ENCODE measurements around the gene STXBP2. TPM values are rescaled to one million over a fixed set of nuclear protein-coding genes. Genes with fewer than 3 reads are reported as not detected.

Gene STXBP2
- total and polyA plus RNA-seq, 9 of the 15 experiments (the other 6 are each of a cell fraction or from before 2014, with no cell fraction given) = 2.5 to 163 (median 71.3) TPM

GRCh38 chr19:7646426-7646700, 9.5 kb downstream of the STXBP2 start:
- H3K9me3 ChIP-seq (replicated peaks; ENCODE audit: control insufficient read depth, insufficient read depth, low read depth, low read length) = no peaks in the 10 kb centered on the region
- H3K9ac ChIP-seq (ENCODE audit: insufficient read depth in 1 of 2, low read depth in 2 of 2, low read length in 2 of 2) = peak overlapping the region in 1 of 2 experiments; percentile 45; a peak in 1 of 4 replicates
- H3K79me2 ChIP-seq (ENCODE audit: control insufficient read depth, insufficient read depth, low read length) = no peaks in the 10 kb centered on the region
- peaks cover 0 to 53% of the 10 kb centered on the region in 2 experiments; a peak in 4 of 5 replicates for H3K4me1 ChIP-seq (replicated peaks in 1 of 2; ENCODE audit: control insufficient read depth in 2 of 2, insufficient read depth in 2 of 2, low read length in 2 of 2)
- intact Hi-C loops (cut with micrococcal nuclease) = no loop called here
- DNase-seq (ENCODE audit: extremely low read depth in 1 of 4, low spot score in 3 of 4) (no peak), ATAC-seq (no peak), FAIRE-seq (no peak)
- H3K27me3 ChIP-seq (ENCODE audit: control insufficient read depth in 2 of 2, insufficient read depth in 2 of 2, low read length in 2 of 2) = no peaks in the 10 kb centered on the region
- H4K20me1 ChIP-seq (replicated peaks; ENCODE audit: control insufficient read depth, insufficient read depth, low read length) = peaks cover 7% of the 10 kb centered on the region
- ChIA-PET POLR2A (no interaction called here), CTCF (ENCODE audit: low intra/inter-chr PET ratio) (no interaction called here)
- H3K4me2 ChIP-seq (ENCODE audit: insufficient read depth, low read length) = no peak overlapping the region
- H3K9me1 ChIP-seq (ENCODE audit: control insufficient read depth, insufficient read depth, low read length) = no peaks in the 10 kb centered on the region
- in situ Hi-C loops (cut with MboI) = no loop called here
- TF ChIP-seq POLR2G (IDR thresholded peaks at IDR 0.05; ENCODE audit: low read depth, low read length) (peak; percentile 12; the same call in 1 of the 2 replicates), HDAC6 (IDR thresholded peaks at IDR 0.05; ENCODE audit: low read depth, low read length) (no peak), RBFOX2 (IDR thresholded peaks at IDR 0.05; ENCODE audit: low read depth, low read length) (peak; percentile 27; the same call in 1 of the 2 replicates), POLR2H (tag; IDR thresholded peaks at IDR 0.05; ENCODE audit: low read depth) (no peak)
- WGBS (ENCODE audit: insufficient coverage, low coverage, missing lambda C conversion rate) = 93% methylated on average over 7 of the region's 8 CpGs
- BruUV-seq (replicated peaks) = no TSS peak
- H3K36me3 ChIP-seq (ENCODE audit: control insufficient read depth, insufficient read depth, low read length) = peaks cover 47% of the 10 kb centered on the region; the same call in 2 of the 3 replicates
- no peak overlapping the region for H3K4me3 ChIP-seq
- no peak overlapping the region for H2AFZ ChIP-seq (ENCODE audit: low read depth, low read length)
- no peak overlapping the region for H3K27ac ChIP-seq (ENCODE audit: extremely low read depth, low read depth, low read length)

GRCh38 chr19:7647156-7647555, 10.2 kb downstream of the STXBP2 start:
- Histone ChIP-seq H3K4me2 (ENCODE audit: insufficient read depth, low read length) (no peak overlapping the region), H3K36me3 (ENCODE audit: control insufficient read depth, insufficient read depth, low read length) (peaks cover 43% of the 10 kb centered on the region; the same call in 2 of the 3 replicates), H3K4me3 (no peak overlapping the region), H3K79me2 (ENCODE audit: control insufficient read depth, insufficient read depth, low read length) (no peaks in the 10 kb centered on the region), H3K9ac (ENCODE audit: insufficient read depth in 1 of 2, low read depth in 2 of 2, low read length in 2 of 2) (no peak overlapping the region), H3K27me3 (ENCODE audit: control insufficient read depth in 2 of 2, insufficient read depth in 2 of 2, low read length in 2 of 2) (no peaks in the 10 kb centered on the region), H3K27ac (ENCODE audit: extremely low read depth, low read depth, low read length) (no peak overlapping the region), H3K4me1 (replicated peaks in 1 of 2; ENCODE audit: control insufficient read depth in 2 of 2, insufficient read depth in 2 of 2, low read length in 2 of 2) (peaks cover 0 to 47% of the 10 kb centered on the region in 2 experiments; a peak in 4 of 5 replicates), H2AFZ (ENCODE audit: low read depth, low read length) (no peak overlapping the region), H3K9me3 (replicated peaks; ENCODE audit: control insufficient read depth, insufficient read depth, low read depth, low read length) (no peaks in the 10 kb centered on the region), H4K20me1 (replicated peaks; ENCODE audit: control insufficient read depth, insufficient read depth, low read length) (peaks cover 7% of the 10 kb centered on the region), H3K9me1 (ENCODE audit: control insufficient read depth, insufficient read depth, low read length) (no peaks in the 10 kb centered on the region)
- ATAC-seq (no peak), DNase-seq (ENCODE audit: extremely low read depth in 1 of 4, low spot score in 3 of 4) (no peak), FAIRE-seq (no peak)
- TF ChIP-seq POLR2G (IDR thresholded peaks at IDR 0.05; ENCODE audit: low read depth, low read length) (peak; percentile 59), EGR1 (conservative IDR thresholded peaks at IDR 0.05) (0 out of 2 replicates have a peak, but pooled peaks have one; percentile 13), ZFPM2 (CRISPR knock-in tag; IDR thresholded peaks at IDR 0.05) (no peak), HNRNPL (IDR thresholded peaks at IDR 0.05; ENCODE audit: low read depth, low read length) (no peak)
- CTCF ChIA-PET (ENCODE audit: low intra/inter-chr PET ratio) = no interaction called here
- intact Hi-C loops (cut with micrococcal nuclease) = no loop called here
- 95% methylated on average over 15 of the region's 26 CpGs for WGBS (ENCODE audit: insufficient coverage, low coverage, missing lambda C conversion rate)
- POLR2A ChIA-PET = interaction anchor here (0.6 to 2.9 kb wide), 2 partner anchors 9 to 44 kb away, joined by 4 to 18 read pairs; partner anchors contain the start of gene STXBP2
- in situ Hi-C loops (cut with MboI) = no loop called here
- no TSS peak for BruUV-seq (replicated peaks)
